Hepatocyte (in vitro differentiated cells): ENCODE data around the gene THPO.

Source experiments
- CTCF ChIP-seq: fragments of 200-600 bp; sonication (generic); IDR thresholded peaks from 2 replicates; pipeline ENCODE4 v1.5.1; 2016; ENCODE audit warnings: antibody characterized with exemption, mild to moderate bottlenecking; ENCODE audit not compliant: poor library complexity
- EZH2 ChIP-seq: fragments of 200-600 bp; sonication (generic); IDR thresholded peaks from 2 replicates; pipeline ENCODE4 v1.6.1; 2016; ENCODE audit warnings: antibody characterized with exemption, mild to moderate bottlenecking, borderline replicate concordance
- EZH2phosphoT487 ChIP-seq: fragments of 200-600 bp; sonication (generic); IDR thresholded peaks from one replicate; pipeline ENCODE4 v1.6.1; 2018; ENCODE audit warnings: antibody characterized with exemption, mild to moderate bottlenecking, low read depth, moderate library complexity; ENCODE audit not compliant: unreplicated experiment, severe bottlenecking

- TF ChIP-seq CTCF (no peak), EZH2 (no peak), EZH2phosphoT487 (no peak)
Observed at GRCh38 chr3:184344579-184345316, 33.3 kb downstream of the THPO start.
